K562 treated with DMSO at 1 percent for 12 hours (cell line): ENCODE data around the gene ATG16L2. TPM values are rescaled to one million over a fixed set of nuclear protein-coding genes. Genes with fewer than 3 reads are reported as not detected.

Experiments used
- total RNA-seq: library from RNA; unstranded; fragments of 300-600 nt; gene quantifications from 2 replicates; pipeline ENCODE4 v1.2.3, GENCODE V29; 2022; ENCODE audit not compliant: insufficient read depth

ATG16L2 gene, protein sequence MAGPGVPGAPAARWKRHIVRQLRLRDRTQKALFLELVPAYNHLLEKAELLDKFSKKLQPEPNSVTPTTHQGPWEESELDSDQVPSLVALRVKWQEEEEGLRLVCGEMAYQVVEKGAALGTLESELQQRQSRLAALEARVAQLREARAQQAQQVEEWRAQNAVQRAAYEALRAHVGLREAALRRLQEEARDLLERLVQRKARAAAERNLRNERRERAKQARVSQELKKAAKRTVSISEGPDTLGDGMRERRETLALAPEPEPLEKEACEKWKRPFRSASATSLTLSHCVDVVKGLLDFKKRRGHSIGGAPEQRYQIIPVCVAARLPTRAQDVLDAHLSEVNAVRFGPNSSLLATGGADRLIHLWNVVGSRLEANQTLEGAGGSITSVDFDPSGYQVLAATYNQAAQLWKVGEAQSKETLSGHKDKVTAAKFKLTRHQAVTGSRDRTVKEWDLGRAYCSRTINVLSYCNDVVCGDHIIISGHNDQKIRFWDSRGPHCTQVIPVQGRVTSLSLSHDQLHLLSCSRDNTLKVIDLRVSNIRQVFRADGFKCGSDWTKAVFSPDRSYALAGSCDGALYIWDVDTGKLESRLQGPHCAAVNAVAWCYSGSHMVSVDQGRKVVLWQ
- 12.9 and 27.2 TPM in 2 replicates for total RNA-seq

GRCh38 chr11:72814286-72815109 lies at the start of gene ATG16L2:
TSS of gene ATG16L2 (plus strand) at chr11:72814411. CDS start at chr11:72814446, 35 bp downstream.

DNA sequence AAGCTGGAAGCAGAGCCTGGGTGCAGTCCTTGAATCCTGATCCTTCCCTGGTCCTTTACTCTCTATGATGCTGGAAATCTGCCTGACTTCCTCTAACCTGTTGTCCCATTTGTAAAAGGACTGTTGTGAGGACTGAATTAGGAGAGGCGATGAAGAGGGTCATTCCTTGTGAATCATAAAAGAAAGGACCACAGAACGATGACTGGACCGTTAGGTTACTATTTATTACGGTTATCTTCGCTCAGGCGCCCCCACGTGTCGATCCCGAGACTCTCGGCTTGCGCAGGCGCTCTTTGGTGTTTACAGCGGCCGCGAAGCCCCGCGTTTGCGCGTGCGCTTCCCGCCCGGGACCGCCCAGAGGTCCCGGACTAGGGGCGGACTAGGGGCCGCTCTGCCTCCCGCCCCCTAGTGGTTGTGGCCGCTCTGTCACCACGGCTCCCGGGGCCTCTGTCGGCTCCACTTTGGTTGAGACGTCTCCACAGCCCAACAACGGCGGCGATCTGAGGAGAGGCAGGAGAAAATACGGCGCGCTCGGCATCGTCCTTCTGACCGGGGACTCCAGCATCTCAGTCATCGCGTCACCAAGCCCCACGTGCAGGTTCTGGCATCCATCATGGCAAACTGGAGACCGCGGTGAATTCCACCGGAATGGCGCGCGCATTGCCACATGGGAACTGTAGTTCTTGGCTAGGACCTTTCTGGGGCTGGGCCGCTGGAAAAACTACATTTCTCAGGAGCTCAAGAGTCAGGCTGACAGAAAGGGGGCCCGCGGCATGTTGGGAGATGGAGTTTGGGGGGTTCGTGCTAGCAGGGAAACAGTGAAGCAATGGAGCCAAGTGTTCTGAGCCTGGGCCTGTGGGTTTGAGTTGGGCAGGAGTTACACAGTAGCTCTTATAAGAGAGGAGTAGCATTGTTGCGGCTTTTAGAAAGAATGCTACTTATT lies 20.5 kb upstream of the ATG16L2 start, which contains the start of gene STARD10:
TSS of gene STARD10 (minus strand) at position 623 of the 943 bp plus-strand sequence. CDS start 12,866 bp downstream, outside the sequence.

Other genes with a start within 250 kb of the ATG16L2 start
- not detected in 2 replicates for gene PDE2A, start 140.0 kb upstream of the ATG16L2 start, total RNA-seq
- 61.5 and 81.3 TPM in 2 replicates for gene ARAP1, start 62.0 kb upstream of the ATG16L2 start, total RNA-seq
- 119 and 138 TPM in 2 replicates for gene STARD10, start 20.4 kb upstream of the ATG16L2 start, total RNA-seq